Measurements from ENCODE around the gene XRN1.
A peak's percentile ranks its signal among the peaks of the same experiment; 100 is the strongest.
"Not testable (repeated sequence)": the region's sequence is repeated elsewhere in the genome, so short reads cannot be mapped to it uniquely, and the experiment has no call there.

Gene XRN1

DNA sequence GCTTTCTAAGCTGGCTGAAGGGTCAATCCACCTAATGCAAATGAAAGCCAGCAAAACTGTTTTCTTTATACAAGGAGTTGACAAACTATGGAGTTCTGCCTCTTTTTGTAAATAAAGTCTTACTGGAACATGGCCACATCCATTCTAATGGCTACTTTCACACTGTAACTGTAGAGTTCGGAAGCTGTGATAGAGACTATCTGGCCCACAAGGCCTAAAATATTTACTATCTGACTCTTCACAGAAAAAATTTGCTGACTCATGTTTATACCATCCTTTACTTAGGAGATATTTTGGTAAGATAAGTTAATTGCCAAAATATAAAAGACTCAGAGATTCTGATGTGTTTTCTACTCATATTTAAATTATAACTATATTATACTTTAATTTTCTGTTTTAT lies 128.7 kb downstream of the XRN1 start:
- no peak for DNase-seq

- DNase-seq: no peak
Observed at GRCh38 chr3:142318331-142318730, 129.5 kb downstream of the XRN1 start.

- DNase-seq: not testable (repeated sequence)
Observed at GRCh38 chr3:142315978-142316388, 131.9 kb downstream of the XRN1 start.

DNA sequence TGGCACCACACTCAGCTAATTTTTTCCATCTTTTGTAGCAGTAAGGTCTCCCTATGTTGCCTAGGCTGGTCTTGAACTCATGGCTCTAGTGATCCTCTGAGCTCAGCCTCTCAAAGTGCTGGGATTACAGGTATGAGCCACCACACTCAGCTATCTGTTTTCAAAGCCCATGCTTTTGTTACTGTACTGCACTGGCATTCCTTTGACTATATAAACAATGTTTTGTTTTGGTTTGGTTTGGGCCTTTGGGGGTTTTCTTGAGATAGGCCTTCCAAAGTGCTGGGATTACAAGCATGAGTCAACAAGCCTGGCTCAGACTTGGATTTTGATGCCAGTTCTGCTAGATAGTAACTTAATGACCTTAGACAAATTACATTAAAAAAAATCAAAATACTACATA lies 132.8 kb downstream of the XRN1 start:
- no peak for DNase-seq

DNA sequence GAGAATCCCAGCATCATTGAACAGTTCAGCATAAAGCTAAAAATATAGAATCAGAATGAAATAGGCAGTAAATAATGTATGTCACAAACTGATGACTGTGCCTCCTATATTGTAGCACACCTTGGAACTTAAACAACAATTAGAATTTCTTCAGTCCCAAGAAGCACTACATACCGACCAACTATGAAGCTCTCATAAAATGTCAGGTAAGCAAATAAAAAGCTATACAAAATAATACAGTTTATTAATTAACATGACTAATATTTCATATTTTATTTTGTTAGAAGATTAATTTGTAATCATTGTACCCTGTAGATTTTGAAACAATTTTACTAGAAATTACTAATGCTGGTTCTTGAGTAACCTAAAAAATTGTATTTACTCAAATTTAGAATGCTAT lies 137.4 kb downstream of the XRN1 start:
- no peak for DNase-seq

GRCh38 chr3:142302847-142303246 lies 145.0 kb downstream of the XRN1 start:
- not testable (repeated sequence) for DNase-seq

GRCh38 chr3:142298626-142299025 lies 149.2 kb downstream of the XRN1 start:
- no peak for DNase-seq

DNA sequence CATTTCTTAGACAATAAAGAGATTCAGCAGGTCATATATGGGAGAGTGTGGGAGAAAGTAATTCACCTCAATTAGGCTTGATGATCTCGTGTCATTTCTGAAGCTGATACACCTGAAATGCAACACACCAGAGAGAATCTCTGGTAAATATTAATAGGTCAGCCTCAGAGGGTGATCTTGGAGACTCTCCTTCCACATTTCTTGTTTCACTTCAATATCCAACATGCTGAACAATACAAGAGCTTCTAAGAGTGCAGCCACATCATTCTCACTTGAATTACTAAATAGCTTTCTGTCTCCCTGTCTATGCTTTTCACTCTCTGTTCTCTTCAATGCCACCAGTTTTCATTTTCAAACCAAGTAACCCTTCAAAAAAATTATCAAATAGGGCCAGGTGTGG lies 151.3 kb downstream of the XRN1 start:
- no peak for DNase-seq

DNA sequence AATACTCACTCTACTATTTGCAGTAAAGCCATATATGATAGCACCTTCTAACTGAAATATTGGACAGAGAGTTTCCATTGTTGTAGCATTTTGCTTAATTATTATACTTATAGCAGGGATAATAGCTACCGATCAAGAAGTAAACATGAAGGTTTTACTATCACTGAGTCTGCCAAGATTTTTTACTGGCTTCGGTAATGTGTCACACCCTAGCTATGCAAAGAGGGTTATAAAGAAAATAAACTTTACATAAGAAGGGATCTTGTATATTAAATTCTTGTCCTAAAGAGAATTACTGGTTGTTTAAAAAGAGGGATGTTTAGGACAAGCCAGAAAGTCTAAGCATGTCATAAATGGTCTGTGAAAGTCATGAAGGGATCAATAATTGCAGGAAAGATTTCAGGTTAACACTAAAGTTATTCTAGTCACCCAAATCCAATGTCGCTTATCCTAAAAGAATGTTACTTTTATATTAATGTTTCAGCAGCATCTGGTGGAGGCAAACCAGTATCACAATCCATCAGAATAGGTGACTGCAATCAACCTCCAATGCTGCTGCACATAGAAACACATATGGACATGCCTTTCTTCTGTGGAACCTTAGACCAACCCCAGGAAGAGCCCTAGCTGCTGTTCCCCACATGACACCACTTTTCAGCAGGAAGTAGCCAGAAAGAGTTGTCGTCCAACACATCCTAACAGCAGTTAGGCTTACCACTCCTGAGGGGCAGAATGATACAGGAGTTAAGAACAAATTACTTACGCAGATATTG lies 159.8 kb downstream of the XRN1 start:
- no peak for DNase-seq

DNA sequence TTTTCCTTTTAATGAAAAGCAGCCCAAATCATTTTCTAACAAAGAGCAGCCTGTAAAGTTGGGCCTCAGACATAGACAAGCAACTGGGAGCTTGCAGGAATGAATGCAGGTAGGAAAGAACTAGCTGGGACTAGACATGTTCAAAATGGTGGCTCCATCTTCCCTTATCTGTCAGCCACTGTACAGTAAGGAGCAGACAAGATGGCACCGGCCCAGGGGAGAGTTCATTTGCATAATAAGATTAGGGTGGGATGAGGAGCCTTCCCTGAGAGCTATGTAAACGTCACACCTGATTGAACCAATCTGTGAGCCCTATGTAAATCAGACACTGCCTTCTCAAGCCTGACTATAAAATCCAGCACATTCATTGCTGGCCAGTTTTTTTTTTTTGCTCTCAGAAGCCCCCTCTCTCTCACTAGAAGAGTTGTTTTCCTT lies 162.7 kb downstream of the XRN1 start:
- peak in 1 of 2 experiments; percentile 14 for DNase-seq

DNA sequence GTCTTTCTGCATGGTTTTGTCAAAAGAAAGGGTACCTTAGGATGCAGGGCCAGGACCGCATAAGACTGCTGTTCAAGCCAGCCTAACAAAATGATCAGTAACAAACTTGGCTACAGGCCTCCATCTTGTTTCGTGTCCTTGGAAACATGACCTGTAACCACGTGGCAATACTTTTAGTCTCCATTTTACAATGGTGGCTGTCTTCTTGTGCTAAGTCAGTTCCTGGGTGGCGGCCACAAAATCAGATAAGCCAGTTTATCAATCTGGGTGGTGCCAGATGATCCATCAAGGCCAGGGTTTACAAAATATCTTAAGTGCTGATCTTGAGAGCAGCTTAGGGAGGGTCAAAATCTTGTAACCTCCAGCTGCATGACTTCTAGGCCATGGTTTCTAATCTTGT lies 165.3 kb downstream of the XRN1 start:
- DNase-seq: no peak

GRCh38 chr3:142281474-142281873 lies 166.4 kb downstream of the XRN1 start:
- no peak for DNase-seq

- DNase-seq: peak; percentile 76 to 92
Observed at GRCh38 chr3:142279965-142280590, 167.8 kb downstream of the XRN1 start.

GRCh38 chr3:142278451-142278850 lies 169.4 kb downstream of the XRN1 start:
- no peak for DNase-seq

GRCh38 chr3:142276781-142277180 lies 171.1 kb downstream of the XRN1 start:
- no peak for DNase-seq

DNA sequence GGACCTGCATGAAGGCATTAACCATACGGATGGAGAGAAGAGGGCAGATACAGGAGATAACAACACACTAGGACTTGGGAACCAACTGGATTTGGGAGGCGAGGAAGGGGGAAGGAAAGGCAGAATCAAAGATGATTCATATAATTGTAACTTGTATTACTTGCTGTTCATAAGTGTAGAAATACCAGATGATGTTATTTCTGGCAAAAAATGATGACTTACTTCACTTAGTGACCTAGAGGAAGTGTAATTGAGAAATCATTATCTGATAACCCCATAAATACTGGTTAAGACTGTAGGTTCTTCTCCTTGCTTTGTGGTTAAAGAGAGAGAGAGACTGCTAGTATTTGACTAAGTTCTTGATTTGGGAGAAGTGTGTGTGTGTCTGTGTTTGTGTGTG lies 172.0 kb downstream of the XRN1 start:
- DNase-seq: no peak

- DNase-seq: no peak
Observed at GRCh38 chr3:142274908-142275307, 172.9 kb downstream of the XRN1 start.

DNA sequence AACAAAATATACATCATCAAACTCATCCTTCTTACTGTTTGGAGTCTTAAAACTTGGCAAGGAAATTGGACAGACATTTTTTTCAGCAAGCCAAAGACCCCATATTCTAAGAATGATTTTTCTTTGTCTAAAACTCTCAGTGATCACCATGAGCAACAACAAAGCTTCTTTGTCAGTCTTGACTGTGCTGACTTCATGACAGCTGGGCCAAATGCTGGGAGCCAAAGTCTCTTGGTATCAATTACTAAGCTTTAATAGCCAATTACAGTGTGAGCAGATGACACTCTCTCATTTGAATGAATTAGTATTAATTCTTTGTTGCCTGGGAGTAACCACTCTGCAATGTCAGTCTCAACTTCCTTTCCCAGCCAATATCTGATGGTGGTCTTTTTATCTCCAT lies 174.3 kb downstream of the XRN1 start:
- DNase-seq: peak; percentile 20 to 59

GRCh38 chr3:142272200-142272891 lies 175.5 kb downstream of the XRN1 start:
- no peak for DNase-seq

GRCh38 chr3:142270407-142270806 lies 177.4 kb downstream of the XRN1 start:
- no peak for DNase-seq

DNA sequence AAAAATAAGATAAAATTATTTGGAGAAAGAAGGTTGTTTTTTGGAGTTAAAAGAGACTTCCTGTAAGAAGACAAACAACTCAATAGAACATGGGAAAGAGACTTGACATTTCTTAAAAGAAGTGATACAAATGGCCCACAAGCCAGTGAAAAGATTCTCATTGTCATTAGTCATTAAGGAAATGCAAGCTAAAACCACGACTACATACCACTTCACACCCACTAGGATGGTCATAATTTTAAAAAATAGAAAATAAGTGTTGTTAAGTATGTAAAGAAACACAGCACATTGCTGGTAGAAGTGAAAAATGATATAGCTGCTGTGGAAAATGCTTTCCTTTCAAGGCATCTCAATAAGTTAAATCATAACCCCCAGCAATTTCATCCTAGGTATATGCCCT lies 178.1 kb downstream of the XRN1 start:
- no peak for DNase-seq

GRCh38 chr3:142268426-142268825 lies 179.4 kb downstream of the XRN1 start:
- no peak for DNase-seq

- no peak for DNase-seq
Observed at GRCh38 chr3:142267269-142267668, 180.6 kb downstream of the XRN1 start.

- DNase-seq: no peak
Observed at GRCh38 chr3:142263112-142263511, 184.7 kb downstream of the XRN1 start.
